CD4-positive, alpha-beta T cell (primary cell): ENCODE measurements around the gene SLC24A3. TPM values are rescaled to one million over a fixed set of nuclear protein-coding genes. Genes with fewer than 3 reads are reported as not detected.

Source experiments
- ATAC-seq: fragments of 200-7000 bp; cut with Tn5 transposase; one replicate; pipeline ENCODE4 v1.10.0; 2022; ENCODE audit warnings: mild to moderate bottlenecking; ENCODE audit not compliant: poor library complexity
- CTCF ChIA-PET: fragments of 350-600 bp; sonication (Branson Sonifier 250); formaldehyde crosslinking; loops from one replicate; lab custom pipeline; 2021; ENCODE audit warnings: antibody characterized with exemption, inconsistent platforms; lab: Charles Lee
- POLR2A ChIA-PET: fragments of 350-600 bp; sonication (Branson Sonifier 250); formaldehyde crosslinking; loops from one replicate; lab custom pipeline; 2021; ENCODE audit warnings: antibody characterized with exemption, inconsistent platforms; lab: Charles Lee
- DNase-seq, 14 experiments: peaks; one replicate each; pipeline ENCODE4 v3.0.0-alpha.2; 2013 to 2020; ENCODE audit warnings: mixed read lengths in 2 of 14
- H3K27ac ChIP-seq, 2 donors: one replicate each; pipeline versions ENCODE4 v1.5.1 to v1.7.0; 2013; ENCODE audit warnings: low read length in 2 of 2, low read depth in 1 of 2, mild to moderate bottlenecking in 1 of 2
- H3K27me3 ChIP-seq, 2 experiments: 1 replicate in 1 of 2; 2 replicates in 1 of 2; pipeline versions ENCODE4 v1.6.1 to v1.7.0; 2013; ENCODE audit warnings: low read length in 2 of 2, control low read depth in 1 of 2, mild to moderate bottlenecking in 1 of 2, moderate library complexity in 1 of 2; ENCODE audit not compliant: insufficient read depth in 2 of 2, control insufficient read depth in 1 of 2
- H3K36me3 ChIP-seq: one replicate; pipeline ENCODE4 v1.6.1; 2013; ENCODE audit warnings: low read length, control low read depth; ENCODE audit not compliant: insufficient read depth
- H3K4me1 ChIP-seq: one replicate; pipeline ENCODE4 v1.6.1; 2013; ENCODE audit warnings: low read length, control low read depth; ENCODE audit not compliant: insufficient read depth
- H3K4me3 ChIP-seq: one replicate; pipeline ENCODE4 v1.5.1; 2013; ENCODE audit warnings: mild to moderate bottlenecking, low read length, moderate library complexity
- H3K9me3 ChIP-seq, 2 experiments: 1 replicate in 1 of 2; 2 replicates in 1 of 2; pipeline versions ENCODE4 v1.6.1 to v1.7.0; 2013; ENCODE audit warnings: low read length in 2 of 2, mild to moderate bottlenecking in 2 of 2, control low read depth in 1 of 2, moderate library complexity in 1 of 2; ENCODE audit not compliant: control insufficient read depth in 1 of 2, insufficient read depth in 1 of 2
- H3K27ac Mint-ChIP-seq: one replicate; pipeline ENCODE4 v1.8.0; 2020; ENCODE audit warnings: mixed read lengths
- H3K27me3 Mint-ChIP-seq: one replicate; pipeline ENCODE4 v1.8.0; 2021; ENCODE audit warnings: mixed read lengths
- H3K36me3 Mint-ChIP-seq: one replicate; pipeline ENCODE4 v1.8.0; 2021; ENCODE audit warnings: low read depth, mixed read lengths
- H3K4me1 Mint-ChIP-seq: one replicate; pipeline ENCODE4 v1.8.0; 2021; ENCODE audit warnings: low read depth, mixed read lengths
- H3K4me3 Mint-ChIP-seq: one replicate; pipeline ENCODE4 v1.8.0; 2020; ENCODE audit warnings: mild to moderate bottlenecking, mixed read lengths
- H3K9me3 Mint-ChIP-seq: one replicate; pipeline ENCODE4 v1.8.0; 2020; ENCODE audit warnings: mixed read lengths
- CTCF ChIP-seq: fragments of 200-600 bp; IDR thresholded peaks from one replicate; pipeline ENCODE4 v1.8.0; 2022; ENCODE audit warnings: antibody characterized with exemption, mild to moderate bottlenecking
- intact Hi-C, 2 experiments: fragments of 100-400 bp; cut with DNase I in 1 of 2; cut with micrococcal nuclease in 1 of 2; formaldehyde crosslinking; loops; one replicate each; pipeline versions ENCODE4 v1.15.1 to v1.9.0; 2023 to 2025; cut with DNase I, micrococcal nuclease
- total RNA-seq, 174 experiments: library from RNA in 2 of 174; stranded (reverse) in 2 of 174; gene quantifications; one replicate each; pipeline ENCODE4 v1.2.3 and lab custom pipeline; 2021 to 2026

SLC24A3 gene
- total RNA-seq, 2 experiments from 2014 or later, result not detected

- Mint-ChIP-seq H3K36me3 (no peaks in the 10 kb centered on the region), H3K9me3 (no peaks in the 10 kb centered on the region), H3K4me3 (no peak overlapping the region), H3K27me3 (peaks cover 29% of the 10 kb centered on the region), H3K27ac (no peak overlapping the region), H3K4me1 (no peaks in the 10 kb centered on the region)
- no peak for TF ChIP-seq CTCF
- ATAC-seq (no peak), DNase-seq (no peak)
- Histone ChIP-seq H3K27ac (no peak overlapping the region), H3K4me3 (no peak overlapping the region), H3K4me1 (no peaks in the 10 kb centered on the region), H3K36me3 (no peaks in the 10 kb centered on the region), H3K27me3 (peaks cover 0 to 10% of the 10 kb centered on the region in 2 experiments), H3K9me3 (no peaks in the 10 kb centered on the region)
- intact Hi-C loops, result no loop called here
- CTCF ChIA-PET, result no interaction called here
- POLR2A ChIA-PET, result no interaction called here
These were observed 482.6 kb downstream of the SLC24A3 start for GRCh38 chr20:19695081-19695480.

- no peaks in the 10 kb centered on the region for H3K36me3 Mint-ChIP-seq
- no peaks in the 10 kb centered on the region for H3K4me1 Mint-ChIP-seq
- ChIA-PET POLR2A (no interaction called here), CTCF (no interaction called here)
- no peak overlapping the region for H3K27ac ChIP-seq
- H3K4me1 ChIP-seq, result no peaks in the 10 kb centered on the region
- no peak overlapping the region for H3K4me3 ChIP-seq
- no peaks in the 10 kb centered on the region for H3K9me3 ChIP-seq
- H3K27ac Mint-ChIP-seq, result no peak overlapping the region
- ATAC-seq (no peak), DNase-seq (no peak)
- no peaks in the 10 kb centered on the region for H3K9me3 Mint-ChIP-seq
- H3K27me3 ChIP-seq, result peaks cover 0 to 14% of the 10 kb centered on the region in 2 experiments
- intact Hi-C loops, result no loop called here
- no peaks in the 10 kb centered on the region for H3K36me3 ChIP-seq
- no peak overlapping the region for H3K4me3 Mint-ChIP-seq
- peaks cover 23% of the 10 kb centered on the region for H3K27me3 Mint-ChIP-seq
- TF ChIP-seq CTCF, result no peak
These were observed 484.2 kb downstream of the SLC24A3 start for GRCh38 chr20:19696620-19697019.

- no peaks in the 10 kb centered on the region for H3K4me1 Mint-ChIP-seq
- intact Hi-C loops, result no loop called here
- TF ChIP-seq CTCF, result no peak
These were observed 485.0 kb downstream of the SLC24A3 start for GRCh38 chr20:19697415-19697814.

More at GRCh38 chr20:19697415-19697814, 485.0 kb downstream of the SLC24A3 start:
- DNase-seq (no peak), ATAC-seq (no peak)
- ChIA-PET POLR2A (no interaction called here), CTCF (no interaction called here)
- no peak overlapping the region for H3K27ac ChIP-seq
- peaks cover 0 to 14% of the 10 kb centered on the region in 2 experiments for H3K27me3 ChIP-seq
- H3K4me3 Mint-ChIP-seq, result no peak overlapping the region
- H3K4me3 ChIP-seq, result no peak overlapping the region
- no peaks in the 10 kb centered on the region for H3K36me3 ChIP-seq
- H3K27me3 Mint-ChIP-seq, result peaks cover 19% of the 10 kb centered on the region
- H3K36me3 Mint-ChIP-seq, result no peaks in the 10 kb centered on the region
- no peaks in the 10 kb centered on the region for H3K4me1 ChIP-seq
- H3K9me3 ChIP-seq, result no peaks in the 10 kb centered on the region
- H3K9me3 Mint-ChIP-seq, result no peaks in the 10 kb centered on the region
- no peak overlapping the region for H3K27ac Mint-ChIP-seq
